GM21786 (cell line): ENCODE measurements around the gene BRCA2.

Experiments used
- ATAC-seq: cut with Tn5 transposase; IDR thresholded peaks from one replicate; pipeline ENCODE4 v1.9.1; 2021; ENCODE audit not compliant: unreplicated experiment

BRCA2 gene, protein sequence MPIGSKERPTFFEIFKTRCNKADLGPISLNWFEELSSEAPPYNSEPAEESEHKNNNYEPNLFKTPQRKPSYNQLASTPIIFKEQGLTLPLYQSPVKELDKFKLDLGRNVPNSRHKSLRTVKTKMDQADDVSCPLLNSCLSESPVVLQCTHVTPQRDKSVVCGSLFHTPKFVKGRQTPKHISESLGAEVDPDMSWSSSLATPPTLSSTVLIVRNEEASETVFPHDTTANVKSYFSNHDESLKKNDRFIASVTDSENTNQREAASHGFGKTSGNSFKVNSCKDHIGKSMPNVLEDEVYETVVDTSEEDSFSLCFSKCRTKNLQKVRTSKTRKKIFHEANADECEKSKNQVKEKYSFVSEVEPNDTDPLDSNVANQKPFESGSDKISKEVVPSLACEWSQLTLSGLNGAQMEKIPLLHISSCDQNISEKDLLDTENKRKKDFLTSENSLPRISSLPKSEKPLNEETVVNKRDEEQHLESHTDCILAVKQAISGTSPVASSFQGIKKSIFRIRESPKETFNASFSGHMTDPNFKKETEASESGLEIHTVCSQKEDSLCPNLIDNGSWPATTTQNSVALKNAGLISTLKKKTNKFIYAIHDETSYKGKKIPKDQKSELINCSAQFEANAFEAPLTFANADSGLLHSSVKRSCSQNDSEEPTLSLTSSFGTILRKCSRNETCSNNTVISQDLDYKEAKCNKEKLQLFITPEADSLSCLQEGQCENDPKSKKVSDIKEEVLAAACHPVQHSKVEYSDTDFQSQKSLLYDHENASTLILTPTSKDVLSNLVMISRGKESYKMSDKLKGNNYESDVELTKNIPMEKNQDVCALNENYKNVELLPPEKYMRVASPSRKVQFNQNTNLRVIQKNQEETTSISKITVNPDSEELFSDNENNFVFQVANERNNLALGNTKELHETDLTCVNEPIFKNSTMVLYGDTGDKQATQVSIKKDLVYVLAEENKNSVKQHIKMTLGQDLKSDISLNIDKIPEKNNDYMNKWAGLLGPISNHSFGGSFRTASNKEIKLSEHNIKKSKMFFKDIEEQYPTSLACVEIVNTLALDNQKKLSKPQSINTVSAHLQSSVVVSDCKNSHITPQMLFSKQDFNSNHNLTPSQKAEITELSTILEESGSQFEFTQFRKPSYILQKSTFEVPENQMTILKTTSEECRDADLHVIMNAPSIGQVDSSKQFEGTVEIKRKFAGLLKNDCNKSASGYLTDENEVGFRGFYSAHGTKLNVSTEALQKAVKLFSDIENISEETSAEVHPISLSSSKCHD (N-terminal part only)

DNA sequence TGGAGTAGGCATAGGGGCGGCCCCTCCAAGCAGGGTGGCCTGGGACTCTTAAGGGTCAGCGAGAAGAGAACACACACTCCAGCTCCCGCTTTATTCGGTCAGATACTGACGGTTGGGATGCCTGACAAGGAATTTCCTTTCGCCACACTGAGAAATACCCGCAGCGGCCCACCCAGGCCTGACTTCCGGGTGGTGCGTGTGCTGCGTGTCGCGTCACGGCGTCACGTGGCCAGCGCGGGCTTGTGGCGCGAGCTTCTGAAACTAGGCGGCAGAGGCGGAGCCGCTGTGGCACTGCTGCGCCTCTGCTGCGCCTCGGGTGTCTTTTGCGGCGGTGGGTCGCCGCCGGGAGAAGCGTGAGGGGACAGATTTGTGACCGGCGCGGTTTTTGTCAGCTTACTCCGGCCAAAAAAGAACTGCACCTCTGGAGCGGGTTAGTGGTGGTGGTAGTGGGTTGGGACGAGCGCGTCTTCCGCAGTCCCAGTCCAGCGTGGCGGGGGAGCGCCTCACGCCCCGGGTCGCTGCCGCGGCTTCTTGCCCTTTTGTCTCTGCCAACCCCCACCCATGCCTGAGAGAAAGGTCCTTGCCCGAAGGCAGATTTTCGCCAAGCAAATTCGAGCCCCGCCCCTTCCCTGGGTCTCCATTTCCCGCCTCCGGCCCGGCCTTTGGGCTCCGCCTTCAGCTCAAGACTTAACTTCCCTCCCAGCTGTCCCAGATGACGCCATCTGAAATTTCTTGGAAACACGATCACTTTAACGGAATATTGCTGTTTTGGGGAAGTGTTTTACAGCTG, at the start of gene BRCA2, which contains the start of gene ZAR1L:
BRCA2 (plus strand) TSS at position 271 of the 790 bp plus-strand sequence. CDS start 953 bp downstream, outside the sequence.
ZAR1L (minus strand) TSS at position 126 of the 790 bp plus-strand sequence. CDS start 3,438 bp downstream, outside the sequence.
- ATAC-seq, result peak; percentile 92

GRCh38 chr13:32265726-32266125, 49.6 kb upstream of the BRCA2 start:
- no peak for ATAC-seq

- ATAC-seq, result no peak
Observed at GRCh38 chr13:32266130-32266529, 49.2 kb upstream of the BRCA2 start.

- no peak for ATAC-seq
Observed at GRCh38 chr13:32267836-32268439, 47.4 kb upstream of the BRCA2 start.

DNA sequence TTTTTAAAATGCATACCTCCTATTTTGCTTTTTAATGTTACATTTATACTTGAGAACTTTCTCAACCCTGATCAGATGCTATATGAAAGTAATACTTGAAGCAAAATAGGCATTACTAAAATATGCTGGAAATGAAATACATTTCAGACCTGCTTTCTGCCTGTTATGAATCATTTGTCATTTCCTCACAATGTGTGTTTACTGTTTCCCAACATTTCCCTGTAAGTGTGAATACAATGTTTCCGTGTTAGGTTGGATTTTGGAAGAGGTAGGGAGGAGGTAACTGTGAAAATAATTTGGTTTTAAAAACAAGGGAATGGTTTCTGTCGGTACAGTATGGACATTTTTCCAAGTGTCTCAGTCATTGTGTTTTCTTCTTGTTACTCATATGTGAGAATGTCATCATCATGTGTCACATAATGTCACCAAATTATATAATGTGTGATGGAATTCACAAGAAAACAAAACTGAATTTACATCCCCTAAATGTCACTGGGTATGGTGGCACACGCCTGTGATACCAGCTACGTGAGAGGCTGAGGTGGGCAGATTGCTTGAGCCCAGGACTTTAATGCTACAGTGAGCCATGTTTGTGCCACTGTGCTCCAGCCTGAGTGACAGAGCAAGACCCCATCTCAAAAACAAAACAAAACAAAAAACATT, 43.2 kb upstream of the BRCA2 start:
- no peak for ATAC-seq

- ATAC-seq, result no peak
Observed at GRCh38 chr13:32277839-32278238, 37.5 kb upstream of the BRCA2 start.

DNA sequence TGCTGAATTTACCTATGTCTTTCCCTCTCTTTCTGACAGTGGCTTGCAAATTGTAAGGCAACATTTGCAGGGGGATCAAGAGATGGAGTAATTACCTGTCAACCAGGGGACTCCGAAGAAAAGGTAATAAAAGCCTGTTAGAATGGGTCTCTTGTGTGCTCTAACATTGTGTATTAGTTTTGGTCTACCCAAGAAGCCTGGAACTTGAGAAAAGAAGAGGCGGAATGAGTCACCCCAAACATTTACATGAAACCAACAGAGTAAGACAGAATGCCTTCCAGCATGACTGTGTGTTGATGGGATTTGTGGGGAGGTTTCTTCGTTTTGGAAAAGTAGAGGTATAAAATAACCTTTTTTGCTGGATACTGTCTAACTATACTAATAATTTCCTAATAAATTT, 36.9 kb upstream of the BRCA2 start:
- no peak for ATAC-seq

DNA sequence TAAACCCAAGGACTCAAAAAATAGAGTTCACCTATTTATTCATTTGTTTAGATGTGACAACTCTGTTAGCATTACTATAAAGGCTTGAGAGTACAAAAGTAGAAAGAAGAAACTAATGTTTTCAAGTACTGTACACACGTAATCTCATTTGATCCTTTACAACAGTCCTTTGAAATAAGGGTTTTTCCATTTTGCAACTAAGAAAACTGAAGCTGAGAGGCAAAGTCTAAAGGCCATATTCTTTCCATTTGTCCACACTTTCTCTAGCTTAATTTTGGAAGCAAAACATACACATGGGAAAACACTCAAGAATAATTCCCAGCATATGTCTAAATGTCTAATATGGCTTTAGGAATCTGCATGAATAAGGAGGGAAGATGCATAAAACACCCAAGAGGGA, 34.2 kb upstream of the BRCA2 start:
- no peak for ATAC-seq

DNA sequence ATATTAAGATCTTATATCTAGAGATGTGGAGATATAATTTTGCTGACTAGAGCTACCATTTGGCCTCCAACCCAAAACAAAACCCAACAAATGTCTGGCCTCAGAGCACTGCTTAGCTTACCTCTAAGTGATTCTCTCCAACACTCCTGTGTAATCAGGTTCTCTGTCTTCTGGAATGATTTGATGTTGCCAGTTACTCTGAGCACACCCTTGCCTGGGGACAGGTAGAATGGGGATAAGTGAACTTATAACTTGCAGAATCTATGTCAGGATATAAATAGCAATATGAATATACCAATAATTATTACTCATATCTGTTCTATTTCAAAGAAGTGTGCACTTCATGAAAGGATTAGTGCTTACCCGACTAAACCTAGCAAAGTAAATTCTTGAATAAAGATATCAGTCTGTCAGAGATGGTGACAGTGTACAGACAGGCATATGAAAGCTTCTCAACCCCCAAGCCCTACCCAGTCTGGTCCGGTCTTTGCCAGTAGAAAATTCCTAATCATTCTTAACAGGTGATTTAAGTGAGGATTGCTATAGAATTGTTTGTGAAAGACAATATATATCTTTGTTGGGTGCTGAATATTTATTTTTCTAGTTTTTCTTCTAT, 33.1 kb upstream of the BRCA2 start:
- ATAC-seq, result no peak

- ATAC-seq, result no peak
Observed at GRCh38 chr13:32284927-32285632, 30.2 kb upstream of the BRCA2 start.

- ATAC-seq, result no peak
Observed at GRCh38 chr13:32285633-32285965, 29.7 kb upstream of the BRCA2 start.

DNA sequence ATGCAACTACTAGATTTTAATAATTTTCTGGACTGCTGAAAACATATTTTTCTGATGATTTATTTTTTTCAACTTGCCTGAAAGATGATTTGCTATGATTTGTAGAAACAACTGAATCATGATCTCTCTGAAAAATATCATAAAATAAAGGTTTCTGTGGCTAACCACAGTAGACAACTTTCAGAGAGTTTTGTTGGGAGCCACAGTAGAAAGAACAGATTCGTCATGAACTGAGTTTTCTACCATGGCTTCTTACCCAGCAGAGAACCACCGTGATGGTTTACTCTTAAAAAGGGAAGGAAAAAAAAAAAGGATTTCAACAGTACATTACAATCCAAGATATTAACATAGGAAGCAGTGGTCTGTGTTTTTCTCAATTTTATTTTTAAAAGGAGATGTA, 18.1 kb upstream of the BRCA2 start:
- ATAC-seq, result no peak

- ATAC-seq, result no peak
Observed at GRCh38 chr13:32298695-32299094, 16.6 kb upstream of the BRCA2 start.

DNA sequence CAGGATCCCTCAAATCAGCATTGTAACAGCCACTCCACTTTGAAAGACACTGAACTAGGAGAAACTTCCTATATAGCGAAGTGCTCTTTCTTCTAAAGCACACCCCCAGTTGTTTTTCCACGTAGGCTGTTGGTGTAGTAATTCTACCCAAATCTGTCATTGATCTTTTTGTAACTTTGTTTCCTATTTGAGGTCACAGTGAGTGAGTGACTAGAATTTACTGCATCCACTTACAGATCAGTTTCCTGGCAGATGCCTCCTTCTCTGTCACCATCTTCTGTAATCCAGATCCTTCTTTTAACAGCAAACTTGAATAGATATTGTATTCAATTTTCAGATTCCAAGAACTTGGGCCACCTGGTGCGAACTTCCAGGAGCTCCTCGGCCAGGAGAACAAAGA, 15.4 kb upstream of the BRCA2 start:
- ATAC-seq, result no peak

DNA sequence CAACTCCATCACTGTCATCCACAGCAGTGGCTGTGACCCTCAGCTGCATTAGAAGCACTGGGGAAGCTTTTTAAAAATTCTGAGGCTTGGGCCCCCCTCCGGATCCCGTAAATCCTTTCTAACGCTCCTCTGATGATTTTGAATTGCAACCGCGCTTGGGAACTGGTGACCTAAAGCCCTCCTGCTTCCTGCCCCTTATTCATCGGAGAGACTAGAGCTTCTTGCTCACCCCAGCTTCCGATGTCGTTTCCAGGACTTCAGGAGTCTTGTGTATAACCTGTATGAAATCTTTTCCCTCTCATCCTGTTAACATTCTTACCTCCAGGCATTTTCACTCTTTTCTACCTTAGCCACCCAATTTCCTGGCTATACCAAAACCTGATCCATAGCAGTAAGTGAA, 14.9 kb upstream of the BRCA2 start:
- no peak for ATAC-seq

GRCh38 chr13:32300920-32301319, 14.4 kb upstream of the BRCA2 start:
- no peak for ATAC-seq

GRCh38 chr13:32302461-32302860, 12.8 kb upstream of the BRCA2 start:
- no peak for ATAC-seq

- ATAC-seq, result no peak
Observed at GRCh38 chr13:32305646-32306045, 9.7 kb upstream of the BRCA2 start.
